T-helper 1 cell treated with Interleukin-12 subunit alpha and Interleukin-12 subunit beta and Interleukin-4 antibody, amounts not matched to agents 30 μg/mL and 1 μg/mL, for 36 hours (primary cell): ENCODE data around the gene A2ML1.

ENCODE experiments used
- H3K27ac Mint-ChIP-seq: one replicate; pipeline ENCODE4 v1.8.0; 2021; ENCODE audit warnings: mild to moderate bottlenecking, mixed read lengths
- H3K27me3 Mint-ChIP-seq: one replicate; pipeline ENCODE4 v1.8.0; 2021; ENCODE audit warnings: low read depth, mixed read lengths
- H3K36me3 Mint-ChIP-seq: one replicate; pipeline ENCODE4 v1.8.0; 2021; ENCODE audit warnings: low read depth, mixed read lengths
- H3K4me1 Mint-ChIP-seq: one replicate; pipeline ENCODE4 v1.8.0; 2021; ENCODE audit warnings: low read depth, mixed read lengths
- H3K4me3 Mint-ChIP-seq: one replicate; pipeline ENCODE4 v1.8.0; 2021; ENCODE audit warnings: mild to moderate bottlenecking, moderate library complexity, mixed read lengths
- H3K9me3 Mint-ChIP-seq: one replicate; pipeline ENCODE4 v1.8.0; 2021; ENCODE audit warnings: mixed read lengths

A2ML1 gene

GRCh38 chr12:8828257-8829124 is 6.1 kb downstream of the A2ML1 start:
- H3K4me3 Mint-ChIP-seq = no peak overlapping the region
- no peaks in the 10 kb centered on the region for H3K9me3 Mint-ChIP-seq
- H3K4me1 Mint-ChIP-seq = no peaks in the 10 kb centered on the region
- no peak overlapping the region for H3K27ac Mint-ChIP-seq
- H3K27me3 Mint-ChIP-seq = peaks cover 15% of the 10 kb centered on the region
- H3K36me3 Mint-ChIP-seq = no peaks in the 10 kb centered on the region

GRCh38 chr12:8829125-8829518 is 6.7 kb downstream of the A2ML1 start:
- Mint-ChIP-seq H3K36me3 (no peaks in the 10 kb centered on the region), H3K9me3 (no peaks in the 10 kb centered on the region), H3K27me3 (peaks cover 11% of the 10 kb centered on the region), H3K4me3 (no peak overlapping the region), H3K27ac (no peak overlapping the region), H3K4me1 (no peaks in the 10 kb centered on the region)

- Mint-ChIP-seq H3K4me3 (no peak overlapping the region), H3K27ac (no peak overlapping the region), H3K4me1 (no peaks in the 10 kb centered on the region), H3K27me3 (peaks cover 10% of the 10 kb centered on the region), H3K9me3 (no peaks in the 10 kb centered on the region), H3K36me3 (no peaks in the 10 kb centered on the region)
These were observed 7.2 kb downstream of the A2ML1 start for GRCh38 chr12:8829621-8830020.

GRCh38 chr12:8831116-8831515 is 8.7 kb downstream of the A2ML1 start:
- Mint-ChIP-seq H3K4me1 (no peaks in the 10 kb centered on the region), H3K9me3 (no peaks in the 10 kb centered on the region), H3K36me3 (no peaks in the 10 kb centered on the region), H3K27ac (no peak overlapping the region), H3K4me3 (no peak overlapping the region), H3K27me3 (no peaks in the 10 kb centered on the region)

- Mint-ChIP-seq H3K9me3 (no peaks in the 10 kb centered on the region), H3K4me1 (no peaks in the 10 kb centered on the region), H3K36me3 (no peaks in the 10 kb centered on the region), H3K27me3 (no peaks in the 10 kb centered on the region), H3K27ac (no peak overlapping the region), H3K4me3 (no peak overlapping the region)
These were observed 10.1 kb downstream of the A2ML1 start for GRCh38 chr12:8832500-8832899.

GRCh38 chr12:8834230-8834629 is 11.8 kb downstream of the A2ML1 start:
- Mint-ChIP-seq H3K27ac (no peak overlapping the region), H3K27me3 (no peaks in the 10 kb centered on the region), H3K36me3 (no peaks in the 10 kb centered on the region), H3K4me1 (no peaks in the 10 kb centered on the region), H3K9me3 (no peaks in the 10 kb centered on the region), H3K4me3 (no peak overlapping the region)

- H3K4me3 Mint-ChIP-seq = no peak overlapping the region
- H3K27ac Mint-ChIP-seq = no peak overlapping the region
- H3K9me3 Mint-ChIP-seq = no peaks in the 10 kb centered on the region
- H3K4me1 Mint-ChIP-seq = no peaks in the 10 kb centered on the region
- no peaks in the 10 kb centered on the region for H3K27me3 Mint-ChIP-seq
- no peaks in the 10 kb centered on the region for H3K36me3 Mint-ChIP-seq
These were observed 14.9 kb downstream of the A2ML1 start for GRCh38 chr12:8837291-8837690.

- Mint-ChIP-seq H3K4me3 (no peak overlapping the region), H3K36me3 (no peaks in the 10 kb centered on the region), H3K9me3 (no peaks in the 10 kb centered on the region), H3K27ac (no peak overlapping the region), H3K4me1 (no peaks in the 10 kb centered on the region), H3K27me3 (no peaks in the 10 kb centered on the region)
These were observed 17.9 kb downstream of the A2ML1 start for GRCh38 chr12:8840321-8840720.

GRCh38 chr12:8840938-8841633 is 18.7 kb downstream of the A2ML1 start:
- Mint-ChIP-seq H3K4me1 (no peaks in the 10 kb centered on the region), H3K4me3 (no peak overlapping the region), H3K9me3 (no peaks in the 10 kb centered on the region), H3K27ac (no peak overlapping the region), H3K27me3 (no peaks in the 10 kb centered on the region), H3K36me3 (no peaks in the 10 kb centered on the region)

GRCh38 chr12:8841778-8842177 is 19.4 kb downstream of the A2ML1 start:
- no peaks in the 10 kb centered on the region for H3K4me1 Mint-ChIP-seq
- H3K9me3 Mint-ChIP-seq = no peaks in the 10 kb centered on the region
- H3K27me3 Mint-ChIP-seq = no peaks in the 10 kb centered on the region
- H3K4me3 Mint-ChIP-seq = no peak overlapping the region
- H3K27ac Mint-ChIP-seq = no peak overlapping the region
- no peaks in the 10 kb centered on the region for H3K36me3 Mint-ChIP-seq

GRCh38 chr12:8844665-8845064 is 22.2 kb downstream of the A2ML1 start:
- no peaks in the 10 kb centered on the region for H3K9me3 Mint-ChIP-seq
- no peaks in the 10 kb centered on the region for H3K27me3 Mint-ChIP-seq
- no peak overlapping the region for H3K27ac Mint-ChIP-seq
- no peaks in the 10 kb centered on the region for H3K36me3 Mint-ChIP-seq
- no peaks in the 10 kb centered on the region for H3K4me1 Mint-ChIP-seq
- H3K4me3 Mint-ChIP-seq = no peak overlapping the region

GRCh38 chr12:8846305-8846704 is 23.9 kb downstream of the A2ML1 start:
- H3K27ac Mint-ChIP-seq = no peak overlapping the region
- peaks cover 3% of the 10 kb centered on the region for H3K27me3 Mint-ChIP-seq
- no peaks in the 10 kb centered on the region for H3K4me1 Mint-ChIP-seq
- no peaks in the 10 kb centered on the region for H3K36me3 Mint-ChIP-seq
- H3K9me3 Mint-ChIP-seq = no peaks in the 10 kb centered on the region
- no peak overlapping the region for H3K4me3 Mint-ChIP-seq

- peaks cover 3% of the 10 kb centered on the region for H3K27me3 Mint-ChIP-seq
- H3K9me3 Mint-ChIP-seq = no peaks in the 10 kb centered on the region
- no peak overlapping the region for H3K4me3 Mint-ChIP-seq
- no peaks in the 10 kb centered on the region for H3K36me3 Mint-ChIP-seq
- H3K27ac Mint-ChIP-seq = no peak overlapping the region
- no peaks in the 10 kb centered on the region for H3K4me1 Mint-ChIP-seq
These were observed 25.0 kb downstream of the A2ML1 start for GRCh38 chr12:8847435-8847834.

GRCh38 chr12:8849876-8850275 is 27.5 kb downstream of the A2ML1 start:
- Mint-ChIP-seq H3K4me1 (no peaks in the 10 kb centered on the region), H3K4me3 (no peak overlapping the region), H3K9me3 (no peaks in the 10 kb centered on the region), H3K27ac (no peak overlapping the region), H3K27me3 (peaks cover 3% of the 10 kb centered on the region), H3K36me3 (no peaks in the 10 kb centered on the region)

- Mint-ChIP-seq H3K27me3 (peaks cover 3% of the 10 kb centered on the region), H3K27ac (no peak overlapping the region), H3K4me3 (no peak overlapping the region), H3K9me3 (no peaks in the 10 kb centered on the region), H3K36me3 (no peaks in the 10 kb centered on the region), H3K4me1 (no peaks in the 10 kb centered on the region)
These were observed 29.7 kb downstream of the A2ML1 start for GRCh38 chr12:8852119-8852518.
